PFSK-1 (cell line): ENCODE data around the gene HELZ.

Experiments
- POLR2AphosphoS5 ChIP-seq: IDR thresholded peaks from 2 replicates; pipeline ENCODE4 v1.6.1; 2012; ENCODE audit warnings: low read depth, mild to moderate bottlenecking, control low read depth, low read length, moderate library complexity
- REST ChIP-seq, 2 experiments: IDR thresholded peaks; 2 replicates each; pipeline versions ENCODE4 v1.6.1 to v1.8.0; 2011 to 2012; ENCODE audit warnings: low read depth in 2 of 2, low read length in 2 of 2, control low read depth in 1 of 2, inconsistent platforms in 1 of 2, mild to moderate bottlenecking in 1 of 2, moderate library complexity in 1 of 2; ENCODE audit not compliant: insufficient read depth in 1 of 2

DNA sequence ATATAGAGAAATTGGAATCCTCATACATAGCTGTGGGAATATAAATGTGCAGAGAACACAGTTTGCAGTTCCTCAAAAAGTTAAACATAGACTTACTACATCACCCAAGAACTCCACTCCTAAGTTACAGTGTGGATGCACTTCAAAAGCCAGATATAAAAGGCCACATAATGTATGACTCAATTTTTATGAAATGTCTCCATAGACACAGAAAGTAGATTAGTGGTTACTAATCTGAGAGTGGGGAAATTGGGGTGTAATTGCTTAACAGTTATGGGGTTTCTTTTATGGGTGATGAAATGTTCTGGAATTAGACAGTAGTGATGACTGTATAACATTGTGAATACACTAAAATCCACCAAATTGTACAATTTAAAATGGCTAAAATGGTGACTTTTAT lies 139.8 kb downstream of the HELZ start:
- TF ChIP-seq REST (IDR thresholded peaks at IDR 0.05; ENCODE audit: insufficient read depth in 1 of 2, low read depth in 2 of 2, low read length in 2 of 2) (no peak), POLR2AphosphoS5 (no peak)
